Left colon (tissue), 2 donors: Measurements from ENCODE around the gene NAV2. TPM values are rescaled to one million over a fixed set of nuclear protein-coding genes. Genes with fewer than 3 reads are reported as not detected.
"Not testable (repeated sequence)": the region's sequence is repeated elsewhere in the genome, so short reads cannot be mapped to it uniquely, and the experiment has no call there.

Experiments used
- ATAC-seq: fragments of 200-7000 bp; cut with Tn5 transposase; one replicate; pipeline ENCODE4 v1.9.1; 2020; ENCODE audit warnings: mild to moderate bottlenecking, moderate library complexity
- DNase-seq, 2 donors: peaks; one replicate each; pipeline ENCODE4 v3.0.0-alpha.2; 2020
- intact Hi-C, 2 donors: fragments of 100-400 bp; cut with DNase I in 1 of 2; cut with micrococcal nuclease in 1 of 2; formaldehyde crosslinking; loops; one replicate each; pipeline versions ENCODE4 v1.11.2 to v1.14.0; 2022; cut with DNase I, micrococcal nuclease
- total RNA-seq, 2 donors: library from RNA; stranded (reverse); fragmentation: NEBNext Ultra II Directional; extraction: Animal tissue kit (Norgen Biotek cat#: 25700); gene quantifications; one replicate each; pipeline ENCODE4 v1.2.1, GENCODE V29; 2021
- donor health status: DM: no; HTN: no; CAD: no.
- donor health status: DM: yes; HTN: yes; CAD: no.

Gene NAV2
- total RNA-seq, 2 donors from 2014 or later: 16.1 to 21.7 TPM

DNA sequence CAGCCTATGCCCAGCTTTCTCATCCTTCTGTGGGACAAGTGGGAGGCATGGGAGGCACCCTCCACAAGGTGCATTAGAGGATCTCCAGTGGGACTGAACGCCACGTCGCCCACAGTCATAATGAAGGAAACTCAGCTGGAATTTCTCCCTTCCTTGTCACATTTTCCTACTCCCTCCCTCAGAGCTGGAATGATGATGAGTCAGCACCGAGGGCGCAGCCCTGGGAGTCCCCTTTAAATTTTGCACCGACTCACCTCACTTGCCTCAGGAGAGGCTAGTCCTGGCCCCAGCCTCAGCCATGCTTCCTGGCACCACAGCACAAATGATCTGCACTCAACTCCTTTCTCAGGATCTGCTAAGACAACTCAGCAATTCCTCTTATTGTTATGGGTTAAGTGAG, 413.3 kb downstream of the NAV2 start:
- intact Hi-C loops: loop anchor here in 1 of 2 donors (5.0 kb wide), 1 partner anchor 226 kb away; no protein-coding TSS in a partner anchor
- DNase-seq (no peak), ATAC-seq (no peak)

GRCh38 chr11:20126724-20127123, 414.1 kb downstream of the NAV2 start:
- no peak for ATAC-seq
- intact Hi-C loops: loop anchor here in 1 of 2 donors (5.0 kb wide), 1 partner anchor 226 kb away; no protein-coding TSS in a partner anchor

GRCh38 chr11:20127671-20128527, 415.3 kb downstream of the NAV2 start:
- intact Hi-C loops: loop anchor here in 1 of 2 donors (5.0 kb wide), 1 partner anchor 224 kb away; no protein-coding TSS in a partner anchor
- DNase-seq (peak; percentile 61 to 86), ATAC-seq (peak; percentile 75)

More at GRCh38 chr11:20126724-20127123, 414.1 kb downstream of the NAV2 start:
- no peak for DNase-seq

DNA sequence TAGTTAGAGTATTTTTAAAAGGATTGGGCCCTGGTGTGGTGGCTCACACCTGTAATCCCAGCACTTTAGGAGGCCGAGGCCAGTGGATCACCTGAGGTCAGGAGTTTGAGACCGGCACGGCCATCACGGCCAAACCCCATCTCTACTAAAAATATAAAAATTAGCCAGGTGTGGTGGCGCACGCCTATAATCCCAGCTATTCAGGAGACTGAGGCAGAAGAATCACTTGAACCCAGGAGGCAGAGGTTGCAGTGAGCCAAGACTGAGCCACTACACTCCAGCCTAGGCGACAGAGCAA, 415.8 kb downstream of the NAV2 start:
- DNase-seq, ATAC-seq: not testable (repeated sequence)
- intact Hi-C loops: loop anchor here in 1 of 2 donors (5.0 kb wide), 1 partner anchor 224 kb away; no protein-coding TSS in a partner anchor

DNA sequence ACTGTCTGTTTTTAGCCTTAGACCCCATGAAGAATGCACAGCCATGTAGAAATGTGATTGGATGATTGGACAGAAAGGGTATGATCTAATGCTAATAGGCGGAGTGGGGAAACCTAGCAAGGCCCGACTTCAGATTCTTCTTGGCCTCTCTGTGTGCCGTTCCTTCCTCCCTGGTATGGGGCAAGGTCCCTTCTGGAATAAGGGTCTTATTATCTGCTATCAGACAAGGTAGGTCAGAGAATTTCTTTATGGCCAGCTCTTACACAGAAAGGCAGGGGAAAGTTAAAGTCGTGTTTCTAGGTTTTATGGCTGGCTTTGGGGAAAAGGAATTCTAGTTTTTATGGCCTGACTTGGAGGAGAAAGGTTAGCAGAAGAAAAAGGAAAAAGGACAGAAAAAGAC, 417.0 kb downstream of the NAV2 start:
- DNase-seq (no peak), ATAC-seq (peak; percentile 35)
- intact Hi-C loops: loop anchor here (5.0 to 10.0 kb wide), 3 partner anchors 223 to 572 kb away; no protein-coding TSS in a partner anchor

GRCh38 chr11:20131788-20132666, 419.4 kb downstream of the NAV2 start:
- DNase-seq: peak; percentile 41 to 64
- ATAC-seq: peak; percentile 85
- intact Hi-C loops: loop anchor here (5.0 to 10.0 kb wide), 2 partner anchors 223 to 575 kb away; no protein-coding TSS in a partner anchor

GRCh38 chr11:20132667-20133039, 420.0 kb downstream of the NAV2 start:
- DNase-seq (no peak), ATAC-seq (no peak)
- intact Hi-C loops: loop anchor here (5.0 to 10.0 kb wide), 2 partner anchors 222 to 575 kb away; no protein-coding TSS in a partner anchor

DNA sequence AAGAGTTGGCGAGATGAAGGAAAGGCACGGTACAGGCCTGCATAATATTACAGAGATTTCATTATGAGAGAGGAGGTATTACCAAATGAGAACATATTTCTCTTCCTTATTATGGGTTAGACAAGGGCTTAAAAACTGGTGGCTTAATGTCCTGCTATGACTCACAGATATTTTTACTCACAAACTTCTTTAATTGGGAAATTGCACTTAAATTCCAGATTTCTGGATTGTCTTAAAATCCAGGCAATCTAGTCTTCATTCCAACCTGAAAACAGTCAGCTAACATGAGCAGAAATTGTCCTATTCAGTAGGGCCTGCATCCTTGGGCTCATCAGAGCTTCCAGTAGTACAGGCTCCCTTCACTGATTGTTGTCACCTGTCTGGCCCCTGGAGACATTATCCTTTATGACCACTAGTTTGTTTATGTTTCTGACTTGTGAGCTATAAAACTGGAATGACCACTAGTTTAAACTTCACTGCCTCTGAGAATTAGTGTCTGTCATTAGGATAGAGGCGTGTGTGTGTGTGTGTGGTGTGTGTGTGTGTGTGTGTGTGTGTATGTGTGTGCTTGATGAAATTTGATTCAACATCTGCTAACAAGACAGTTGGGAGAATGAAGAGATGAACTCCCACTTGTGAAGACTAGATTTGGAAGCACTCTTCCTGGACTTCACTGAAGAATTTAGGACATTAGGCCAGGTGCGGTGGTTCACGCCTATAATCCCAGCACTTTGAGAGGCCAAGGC, 422.5 kb downstream of the NAV2 start:
- ATAC-seq: no peak
- DNase-seq: no peak
- intact Hi-C loops: loop anchor here (5.0 to 10.0 kb wide), 2 partner anchors 220 to 578 kb away; no protein-coding TSS in a partner anchor

DNA sequence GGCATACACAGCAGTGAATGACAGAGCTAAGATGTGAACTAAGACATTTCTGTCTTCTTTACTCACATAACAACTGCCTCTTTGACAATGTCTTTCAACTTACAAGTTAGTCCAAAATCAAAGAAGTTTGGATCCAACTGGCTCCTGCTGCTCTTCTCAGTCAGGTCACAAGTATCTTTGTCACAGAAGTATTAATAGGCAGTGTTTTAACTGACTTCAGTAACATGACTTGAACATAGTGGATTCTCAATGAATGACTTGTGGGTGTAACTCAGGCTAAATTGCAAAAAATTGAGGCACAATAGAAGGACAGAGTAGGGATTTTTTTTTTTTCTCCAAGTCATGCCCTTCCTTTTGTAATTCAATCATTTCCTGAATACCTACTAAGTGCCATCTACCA, 425.0 kb downstream of the NAV2 start:
- intact Hi-C loops: loop anchor here in 1 of 2 donors (10.0 kb wide), 1 partner anchor 217 kb away; no protein-coding TSS in a partner anchor
- DNase-seq (no peak), ATAC-seq (no peak)

DNA sequence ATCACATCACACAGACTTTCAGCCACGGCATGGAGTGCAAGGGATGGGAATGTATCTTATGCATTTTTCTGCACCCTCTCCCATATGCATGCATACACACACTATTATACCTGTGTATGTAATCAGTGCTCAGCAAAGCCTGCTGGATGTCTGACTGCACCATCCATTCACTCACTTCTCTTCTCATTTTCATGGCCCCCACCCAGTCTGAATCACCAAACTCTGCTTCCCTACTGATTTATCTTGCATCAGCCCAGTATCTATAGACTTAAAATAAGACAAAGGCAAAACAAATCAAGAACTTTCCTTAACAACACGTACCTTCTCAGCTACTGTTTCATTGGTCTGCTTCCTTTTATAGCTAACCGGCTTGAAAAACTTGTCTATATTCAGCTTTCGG, 426.1 kb downstream of the NAV2 start:
- ATAC-seq (no peak), DNase-seq (no peak)
- intact Hi-C loops: loop anchor here in 1 of 2 donors (10.0 kb wide), 1 partner anchor 216 kb away; no protein-coding TSS in a partner anchor

DNA sequence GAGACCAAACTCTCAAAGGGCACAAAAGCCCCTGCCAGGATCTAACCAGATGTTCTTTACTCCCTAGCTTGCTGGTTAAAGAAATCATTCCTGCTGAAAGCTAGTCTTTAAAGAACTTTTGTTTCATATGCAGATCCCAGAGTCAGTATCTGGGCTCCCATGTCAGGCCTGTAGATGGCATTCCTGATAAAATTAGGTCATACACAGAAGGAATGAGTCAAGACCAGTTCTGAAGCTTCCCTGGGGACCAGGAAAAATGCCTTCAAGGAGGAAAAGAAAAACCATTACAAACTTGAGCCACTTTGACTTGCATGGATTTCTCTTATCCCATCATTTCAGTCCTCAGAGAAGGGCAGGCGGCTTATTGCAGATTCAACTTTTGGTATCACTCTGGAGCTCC, 441.7 kb downstream of the NAV2 start:
- no peak for DNase-seq
- intact Hi-C loops: no loop called here
- ATAC-seq: no peak

GRCh38 chr11:20155683-20156279, 443.1 kb downstream of the NAV2 start:
- ATAC-seq (peak; percentile 40), DNase-seq (no peak)
- intact Hi-C loops: no loop called here

DNA sequence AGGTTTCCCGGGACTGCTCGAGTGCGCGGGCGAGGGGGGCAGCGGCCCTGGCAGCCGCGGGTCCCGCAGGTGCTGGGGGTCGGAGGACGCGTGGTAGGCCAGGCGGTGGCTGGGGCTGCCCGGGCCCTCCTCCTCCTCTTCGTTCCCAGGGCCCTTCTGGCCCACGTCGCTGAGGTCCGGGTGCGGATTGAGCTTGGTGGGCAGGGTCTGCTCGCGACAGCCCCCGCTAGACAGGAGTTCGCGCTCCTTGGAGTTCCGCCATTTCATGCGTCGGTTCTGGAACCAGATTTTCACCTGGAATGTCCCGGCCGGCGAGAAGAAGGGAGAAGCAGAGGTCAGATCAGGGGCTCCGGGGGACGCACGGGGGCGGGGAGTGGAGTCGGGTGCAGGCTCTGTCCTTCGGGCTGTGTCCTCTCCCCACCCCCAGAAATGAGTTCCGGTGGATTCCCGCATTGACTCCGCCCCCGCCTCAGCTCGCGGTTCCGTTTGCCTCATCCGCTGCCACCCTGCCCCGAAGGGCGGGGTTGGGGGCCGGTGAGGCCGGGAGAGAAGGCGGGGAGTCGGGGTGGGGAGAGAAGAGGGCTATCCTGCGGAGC, 443.7 kb downstream of the NAV2 start:
- ATAC-seq (peak; percentile 70), DNase-seq (peak in 1 of 2 donors; percentile 37)
- intact Hi-C loops: no loop called here

DNA sequence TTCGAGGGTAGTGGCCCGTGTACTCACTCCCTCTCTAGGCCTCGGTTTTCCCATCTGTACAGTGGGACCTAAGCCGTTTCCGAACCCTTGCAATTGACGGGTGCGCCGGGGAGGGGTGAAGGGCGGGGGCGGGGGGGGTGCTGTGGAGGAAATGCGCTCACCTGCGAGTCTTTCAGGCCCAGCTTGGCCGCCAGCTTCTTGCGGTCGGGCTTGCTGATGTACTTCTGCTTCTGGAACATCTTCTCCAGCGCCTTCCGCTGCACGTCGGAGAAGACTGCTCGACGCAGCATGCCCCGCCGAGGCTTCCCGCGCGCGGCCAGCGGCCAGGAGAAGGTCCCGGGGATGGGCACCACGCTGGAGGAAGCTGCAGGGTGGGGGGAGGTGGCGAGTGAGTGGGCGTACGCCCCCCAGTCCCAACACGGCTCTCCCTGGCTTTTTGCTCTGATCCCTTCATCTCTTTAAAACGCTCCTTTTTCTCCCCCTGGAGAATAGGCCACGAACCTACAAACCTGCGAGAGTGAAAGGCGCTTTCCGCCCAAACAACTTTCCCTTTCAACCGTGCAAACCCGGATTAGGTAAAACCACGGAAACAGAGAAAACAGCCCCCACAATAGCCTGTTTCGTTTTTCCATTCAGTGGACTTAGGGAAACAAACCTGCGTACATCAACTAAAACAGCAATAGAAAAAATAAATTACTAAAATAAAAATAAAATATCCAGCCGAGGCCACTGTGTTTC, 444.4 kb downstream of the NAV2 start:
- DNase-seq: peak in 1 of 2 donors; percentile 12
- intact Hi-C loops: no loop called here
- ATAC-seq: peak; percentile 12

DNA sequence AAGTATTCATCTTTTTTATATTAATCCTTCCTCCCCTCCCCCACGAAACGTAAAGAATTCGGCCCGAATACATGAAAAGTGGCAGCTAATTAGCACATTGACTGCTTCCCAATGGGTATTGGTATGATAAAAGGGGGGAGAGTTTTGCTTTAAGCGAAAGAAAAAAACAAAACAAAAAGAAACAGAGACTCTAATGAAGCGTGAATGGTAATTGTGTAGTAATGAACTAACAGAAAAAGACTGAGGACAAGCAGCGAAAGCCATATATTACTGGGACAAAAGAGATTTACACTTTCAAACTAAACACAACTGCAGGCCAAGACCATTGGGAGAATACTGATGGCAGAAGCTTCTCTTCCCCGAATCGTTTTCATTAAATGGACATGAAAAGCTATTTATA, 445.1 kb downstream of the NAV2 start:
- DNase-seq (no peak), ATAC-seq (no peak)
- intact Hi-C loops: no loop called here

- peak; percentile 77 for ATAC-seq
- intact Hi-C loops: no loop called here
Measured at GRCh38 chr11:20158597-20159257, 446.1 kb downstream of the NAV2 start.

More at GRCh38 chr11:20158597-20159257, 446.1 kb downstream of the NAV2 start:
- peak; percentile 29 to 49 for DNase-seq
